GM21786 (cell line): Measurements from ENCODE around the gene TMEM220.
"Not testable (repeated sequence)": the region's sequence is repeated elsewhere in the genome, so short reads cannot be mapped to it uniquely, and the experiment has no call there.

Experiments used
- ATAC-seq: cut with Tn5 transposase; IDR thresholded peaks from one replicate; pipeline ENCODE4 v1.9.1; 2021; ENCODE audit not compliant: unreplicated experiment

Gene TMEM220

GRCh38 chr17:10730247-10730646 is 424 bp upstream of the TMEM220 start:
- not testable (repeated sequence) for ATAC-seq

- no peak for ATAC-seq
These were observed 1.4 kb downstream of the TMEM220 start for GRCh38 chr17:10728331-10728892.

GRCh38 chr17:10727192-10727591 is 2.6 kb downstream of the TMEM220 start:
- no peak for ATAC-seq

- no peak for ATAC-seq
These were observed 3.6 kb downstream of the TMEM220 start for GRCh38 chr17:10726196-10726595.

GRCh38 chr17:10725262-10725661 is 4.6 kb downstream of the TMEM220 start:
- no peak for ATAC-seq

GRCh38 chr17:10724546-10725195 is 5.2 kb downstream of the TMEM220 start:
- ATAC-seq, result no peak

GRCh38 chr17:10718547-10718946 is 11.3 kb downstream of the TMEM220 start:
- no peak for ATAC-seq

GRCh38 chr17:10716218-10716617 is 13.6 kb downstream of the TMEM220 start:
- ATAC-seq, result no peak

- no peak for ATAC-seq
These were observed 16.5 kb downstream of the TMEM220 start for GRCh38 chr17:10713318-10713717.

GRCh38 chr17:10705727-10706126 is 24.1 kb downstream of the TMEM220 start:
- no peak for ATAC-seq

- no peak for ATAC-seq
These were observed 27.2 kb downstream of the TMEM220 start for GRCh38 chr17:10702574-10702973.

- no peak for ATAC-seq
These were observed 30.0 kb downstream of the TMEM220 start for GRCh38 chr17:10699856-10700255.

GRCh38 chr17:10698096-10698818 is 31.6 kb downstream of the TMEM220 start:
- no peak for ATAC-seq

GRCh38 chr17:10697092-10698081 is 32.4 kb downstream of the TMEM220 start, which contains the start of the genes ADPRM and SCO1:
TSS of gene ADPRM (plus strand) at chr17:10697594. CDS start at chr17:10704927, 7,333 bp downstream.
TSS of gene SCO1 (minus strand) at chr17:10697533. CDS start at chr17:10697507, 26 bp downstream.
- ATAC-seq, result peak; percentile 93

- ATAC-seq, result not testable (repeated sequence)
These were observed 33.9 kb downstream of the TMEM220 start for GRCh38 chr17:10695875-10696407.

- ATAC-seq, result no peak
These were observed 42.3 kb downstream of the TMEM220 start for GRCh38 chr17:10687499-10687898.

- no peak for ATAC-seq
These were observed 46.0 kb downstream of the TMEM220 start for GRCh38 chr17:10683853-10684252.

- no peak for ATAC-seq
These were observed 47.9 kb downstream of the TMEM220 start for GRCh38 chr17:10681866-10682446.

- ATAC-seq, result no peak
These were observed 55.1 kb downstream of the TMEM220 start for GRCh38 chr17:10674704-10675103.

GRCh38 chr17:10673312-10673711 is 56.5 kb downstream of the TMEM220 start:
- ATAC-seq, result no peak
